CD8-positive, alpha-beta memory T cell (primary cell): ENCODE measurements around the gene NES. TPM values are rescaled to one million over a fixed set of nuclear protein-coding genes. Genes with fewer than 3 reads are reported as not detected.

Experiments used
- CTCF ChIA-PET: fragments of 350-600 bp; sonication (Branson Sonifier 250); formaldehyde crosslinking; loops from one replicate; lab custom pipeline; 2021; ENCODE audit warnings: antibody characterized with exemption; lab: Charles Lee
- POLR2A ChIA-PET: fragments of 350-600 bp; sonication (Branson Sonifier 250); formaldehyde crosslinking; loops from one replicate; lab custom pipeline; 2021; ENCODE audit warnings: antibody characterized with exemption; lab: Charles Lee
- DNase-seq, 5 donors: peaks; one replicate each; pipeline versions ENCODE4 v3.0.0 to v3.0.0-alpha.2; 2020 to 2022; ENCODE audit warnings: mixed read lengths in 1 of 5
- H3K27ac ChIP-seq: one replicate; pipeline ENCODE4 v1.7.0; 2013; ENCODE audit warnings: low read depth, mild to moderate bottlenecking, low read length, moderate library complexity
- H3K27me3 ChIP-seq: 2 replicates; pipeline ENCODE4 v1.7.0; 2013; ENCODE audit warnings: low read length, mild to moderate bottlenecking; ENCODE audit not compliant: insufficient read depth, poor library complexity, severe bottlenecking
- H3K36me3 ChIP-seq: 2 replicates; pipeline ENCODE4 v1.7.0; 2013; ENCODE audit warnings: mild to moderate bottlenecking, low read length, moderate library complexity; ENCODE audit not compliant: insufficient read depth
- H3K4me1 ChIP-seq: 2 replicates; pipeline ENCODE4 v1.7.0; 2013; ENCODE audit warnings: mild to moderate bottlenecking, low read length, moderate library complexity; ENCODE audit not compliant: insufficient read depth
- H3K4me3 ChIP-seq: 2 replicates; pipeline ENCODE4 v1.7.0; 2013; ENCODE audit warnings: mild to moderate bottlenecking, low read length
- H3K9me3 ChIP-seq: 2 replicates; pipeline ENCODE4 v1.7.0; 2013; ENCODE audit warnings: mild to moderate bottlenecking, low read length
- H3K27ac Mint-ChIP-seq, 8 donors: one replicate each; pipeline ENCODE4 v1.8.0; 2020 to 2021; ENCODE audit warnings: mixed read lengths in 8 of 8, mild to moderate bottlenecking in 6 of 8, inconsistent platforms in 3 of 8, moderate library complexity in 3 of 8
- H3K27me3 Mint-ChIP-seq, 2 donors: one replicate each; pipeline ENCODE4 v1.8.0; 2020 to 2021; ENCODE audit warnings: mixed read lengths in 2 of 2, mild to moderate bottlenecking in 1 of 2, moderate library complexity in 1 of 2
- H3K36me3 Mint-ChIP-seq, 3 donors: one replicate each; pipeline ENCODE4 v1.8.0; 2020 to 2021; ENCODE audit warnings: mixed read lengths in 3 of 3, inconsistent platforms in 1 of 3, mild to moderate bottlenecking in 1 of 3
- H3K4me1 Mint-ChIP-seq, 3 donors: one replicate each; pipeline ENCODE4 v1.8.0; 2020 to 2021; ENCODE audit warnings: mixed read lengths in 3 of 3, inconsistent platforms in 1 of 3, mild to moderate bottlenecking in 1 of 3
- H3K4me3 Mint-ChIP-seq, 7 donors: one replicate each; pipeline ENCODE4 v1.8.0; 2020 to 2021; ENCODE audit warnings: mixed read lengths in 7 of 7, mild to moderate bottlenecking in 6 of 7, moderate library complexity in 4 of 7, inconsistent platforms in 2 of 7
- H3K9me3 Mint-ChIP-seq, 5 donors: one replicate each; pipeline ENCODE4 v1.8.0; 2020 to 2022; ENCODE audit warnings: mixed read lengths in 5 of 5, mild to moderate bottlenecking in 3 of 5, moderate library complexity in 2 of 5, inconsistent platforms in 1 of 5
- polyA plus RNA-seq: library from polyadenylated mRNA; unstranded; fragments of 300-500 nt; fragmentation: Illumina TruSeq; gene quantifications from one replicate; pipeline ENCODE4 v1.2.3, GENCODE V29; 2021
- total RNA-seq, 2 experiments: library from RNA; stranded (reverse); gene quantifications; one replicate each; pipeline ENCODE4 v1.2.3, GENCODE V29; 2021

Gene NES
- total and polyA plus RNA-seq, 3 experiments from 2014 or later: not detected

DNA sequence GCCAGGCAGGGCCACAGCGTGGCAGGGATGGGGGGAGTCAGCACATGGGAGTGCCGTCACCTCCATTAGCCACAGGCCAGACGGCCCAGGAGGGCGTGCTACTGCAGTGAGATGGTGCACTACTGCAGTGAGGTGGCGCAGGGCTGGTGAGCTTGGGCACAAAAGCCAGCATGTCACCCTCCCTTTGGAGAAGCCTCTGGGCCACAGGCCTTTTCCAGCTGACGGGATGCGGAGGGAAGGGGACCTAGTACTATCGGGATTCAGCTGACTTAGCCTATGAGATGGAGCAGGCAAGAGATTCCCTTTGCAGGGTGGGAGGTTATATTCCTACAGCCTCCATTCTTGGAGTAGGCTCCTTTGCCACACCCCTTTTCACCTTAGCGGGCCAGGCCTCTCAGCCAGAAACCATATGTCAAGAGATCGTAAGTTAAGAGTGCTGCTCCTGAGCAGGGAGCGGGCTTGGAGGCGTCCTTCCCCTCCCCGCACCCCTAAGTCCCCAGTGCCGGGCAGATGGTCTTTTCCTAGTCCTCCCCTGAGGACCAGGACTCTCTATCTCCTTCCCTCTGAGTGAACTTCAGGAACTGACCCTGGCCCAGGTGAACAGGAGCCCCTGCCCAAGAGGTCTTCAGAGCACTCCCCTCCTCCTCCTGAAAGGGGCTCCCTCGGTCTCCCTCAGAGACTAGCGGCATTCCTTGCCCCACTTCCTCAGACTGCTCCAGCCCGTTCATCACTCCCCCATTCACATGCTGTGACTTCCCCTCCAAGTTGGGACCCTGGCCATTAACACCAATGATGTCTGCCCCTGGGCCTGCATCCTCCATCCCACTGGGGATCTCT, 8.2 kb downstream of the NES start:
- Histone ChIP-seq H3K36me3 (no peaks in the 10 kb centered on the region), H3K4me3 (no peak overlapping the region), H3K9me3 (no peaks in the 10 kb centered on the region), H3K27me3 (peaks cover 2% of the 10 kb centered on the region), H3K27ac (no peak overlapping the region), H3K4me1 (no peaks in the 10 kb centered on the region)
- DNase-seq: no peak
- Mint-ChIP-seq H3K36me3 (peaks cover 0 to 2% (median 0%) of the 10 kb centered on the region in 3 donors), H3K27me3 (peaks cover 14 to 20% of the 10 kb centered on the region in 2 donors), H3K27ac (peak overlapping the region in 1 of 8 donors; percentile 44), H3K4me3 (no peak overlapping the region), H3K9me3 (no peaks in the 10 kb centered on the region), H3K4me1 (no peaks in the 10 kb centered on the region)
- POLR2A ChIA-PET: no interaction called here
- CTCF ChIA-PET: no interaction called here

DNA sequence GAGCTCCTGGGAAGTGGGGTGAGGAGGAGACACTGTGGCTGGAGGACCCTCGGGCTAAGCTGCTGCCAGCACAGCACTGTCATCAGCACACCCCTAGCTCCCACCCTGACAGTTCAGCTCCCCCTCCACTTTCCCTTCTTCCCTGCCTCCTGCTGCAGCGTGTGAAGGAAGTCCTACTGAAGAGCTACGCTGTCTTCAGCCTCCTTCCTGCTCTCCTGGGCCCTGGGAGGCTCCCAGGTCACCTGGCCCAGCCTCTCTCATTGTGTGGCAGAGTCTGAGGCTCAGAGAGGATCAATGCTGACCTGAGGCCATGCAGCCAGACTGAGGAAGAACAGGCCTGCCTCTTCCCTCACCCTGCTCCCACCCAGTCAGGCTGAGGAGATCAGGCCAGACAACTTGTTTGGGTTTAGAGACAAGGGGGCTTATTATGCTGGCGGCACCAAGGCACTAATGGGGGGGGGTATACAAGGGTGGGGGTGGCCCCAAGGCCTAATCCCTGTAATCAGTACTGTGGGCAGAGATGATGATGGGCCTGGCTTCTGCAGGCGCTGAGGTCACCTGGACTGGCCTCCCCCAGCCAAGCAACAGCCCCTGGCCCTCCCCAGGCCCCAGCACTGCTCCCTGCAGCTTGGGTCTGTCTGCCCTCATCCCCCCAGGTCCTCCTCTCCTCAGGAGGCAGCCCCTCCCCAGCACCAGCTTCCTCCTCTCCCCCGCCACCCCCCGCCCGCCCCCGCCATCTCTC, 9.1 kb downstream of the NES start:
- ChIA-PET CTCF (no interaction called here), POLR2A (no interaction called here)
- peaks cover 0 to 2% (median 0%) of the 10 kb centered on the region in 3 donors for H3K36me3 Mint-ChIP-seq
- Histone ChIP-seq H3K9me3 (no peaks in the 10 kb centered on the region), H3K27ac (no peak overlapping the region), H3K4me3 (no peak overlapping the region), H3K4me1 (no peaks in the 10 kb centered on the region), H3K36me3 (no peaks in the 10 kb centered on the region), H3K27me3 (no peaks in the 10 kb centered on the region)
- H3K27ac Mint-ChIP-seq: no peak overlapping the region
- H3K9me3 Mint-ChIP-seq: no peaks in the 10 kb centered on the region
- no peak for DNase-seq
- H3K4me1 Mint-ChIP-seq: no peaks in the 10 kb centered on the region
- H3K27me3 Mint-ChIP-seq: peaks cover 11 to 12% of the 10 kb centered on the region in 2 donors
- no peak overlapping the region for H3K4me3 Mint-ChIP-seq

- peaks cover 9 to 10% of the 10 kb centered on the region in 2 donors for H3K27me3 Mint-ChIP-seq
- H3K27ac Mint-ChIP-seq: no peak overlapping the region
- no peak overlapping the region for H3K27ac ChIP-seq
- no peaks in the 10 kb centered on the region for H3K9me3 ChIP-seq
- H3K9me3 Mint-ChIP-seq: no peaks in the 10 kb centered on the region
- H3K4me3 ChIP-seq: no peak overlapping the region
- no peaks in the 10 kb centered on the region for H3K36me3 ChIP-seq
- CTCF ChIA-PET: no interaction called here
- no peaks in the 10 kb centered on the region for H3K27me3 ChIP-seq
- H3K4me3 Mint-ChIP-seq: no peak overlapping the region
- H3K4me1 ChIP-seq: no peaks in the 10 kb centered on the region
- POLR2A ChIA-PET: no interaction called here
- peaks cover 0 to 2% (median 0%) of the 10 kb centered on the region in 3 donors for H3K36me3 Mint-ChIP-seq
- no peak for DNase-seq
- H3K4me1 Mint-ChIP-seq: no peaks in the 10 kb centered on the region
These were observed 9.6 kb downstream of the NES start for GRCh38 chr1:156667610-156667967.

GRCh38 chr1:156666862-156667609, 10.2 kb downstream of the NES start:
- POLR2A ChIA-PET: no interaction called here
- H3K27ac ChIP-seq: no peak overlapping the region
- CTCF ChIA-PET: interaction anchor here (1.4 kb wide), 1 partner anchor 59 kb away, joined by 3 read pairs; no protein-coding TSS in a partner anchor

DNA sequence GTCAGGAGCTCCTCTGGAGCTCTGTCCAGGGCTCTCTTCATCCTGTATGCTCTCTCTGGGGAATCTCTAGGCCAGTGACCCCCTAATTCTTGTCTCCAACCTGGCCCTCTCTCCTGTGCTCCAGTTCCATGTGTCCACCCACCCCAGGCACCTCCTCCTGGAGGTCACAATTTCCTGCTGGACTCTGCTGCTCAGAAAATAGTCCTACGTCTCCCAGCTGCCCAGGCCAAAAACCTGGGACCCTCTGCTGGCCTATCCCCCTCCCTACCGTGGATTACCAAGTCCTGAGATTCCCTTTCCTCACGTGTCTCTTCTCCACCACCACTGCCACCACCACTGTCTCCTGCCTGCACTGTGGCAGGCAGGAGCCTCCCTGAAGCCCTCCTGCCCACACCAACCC, 11.7 kb downstream of the NES start:
- H3K36me3 ChIP-seq: no peaks in the 10 kb centered on the region
- DNase-seq: no peak
- Mint-ChIP-seq H3K36me3 (no peaks in the 10 kb centered on the region), H3K4me3 (no peak overlapping the region), H3K27me3 (peaks cover 0 to 3% of the 10 kb centered on the region in 2 donors), H3K4me1 (peaks cover 10 to 17% (median 13%) of the 10 kb centered on the region in 3 donors), H3K9me3 (no peaks in the 10 kb centered on the region), H3K27ac (peak overlapping the region in 1 of 8 donors; percentile 51)
- CTCF ChIA-PET: interaction anchor here (0.7 to 1.7 kb wide), 2 partner anchors 12 to 176 kb away, joined by 3 to 4 read pairs; partner anchors contain the start of gene NES
- no peaks in the 10 kb centered on the region for H3K27me3 ChIP-seq
- POLR2A ChIA-PET: interaction anchor here (0.7 kb wide), 1 partner anchor 33 kb away, joined by 4 read pairs; no protein-coding TSS in a partner anchor
- H3K4me1 ChIP-seq: peaks cover 18% of the 10 kb centered on the region
- no peak overlapping the region for H3K27ac ChIP-seq
- H3K4me3 ChIP-seq: no peak overlapping the region
- H3K9me3 ChIP-seq: no peaks in the 10 kb centered on the region

More at GRCh38 chr1:156666862-156667609, 10.2 kb downstream of the NES start:
- H3K27me3 Mint-ChIP-seq: peaks cover 6 to 10% of the 10 kb centered on the region in 2 donors
- no peaks in the 10 kb centered on the region for H3K9me3 ChIP-seq
- no peak for DNase-seq
- peaks cover 3% of the 10 kb centered on the region for H3K4me1 ChIP-seq
- H3K36me3 Mint-ChIP-seq: peaks cover 0 to 2% (median 0%) of the 10 kb centered on the region in 3 donors
- peak overlapping the region in 1 of 8 donors; percentile 43 for H3K27ac Mint-ChIP-seq
- H3K4me3 ChIP-seq: no peak overlapping the region
- peaks cover 0 to 3% (median 2%) of the 10 kb centered on the region in 3 donors for H3K4me1 Mint-ChIP-seq
- no peak overlapping the region for H3K4me3 Mint-ChIP-seq
- no peaks in the 10 kb centered on the region for H3K36me3 ChIP-seq
- H3K9me3 Mint-ChIP-seq: no peaks in the 10 kb centered on the region
- H3K27me3 ChIP-seq: no peaks in the 10 kb centered on the region

DNA sequence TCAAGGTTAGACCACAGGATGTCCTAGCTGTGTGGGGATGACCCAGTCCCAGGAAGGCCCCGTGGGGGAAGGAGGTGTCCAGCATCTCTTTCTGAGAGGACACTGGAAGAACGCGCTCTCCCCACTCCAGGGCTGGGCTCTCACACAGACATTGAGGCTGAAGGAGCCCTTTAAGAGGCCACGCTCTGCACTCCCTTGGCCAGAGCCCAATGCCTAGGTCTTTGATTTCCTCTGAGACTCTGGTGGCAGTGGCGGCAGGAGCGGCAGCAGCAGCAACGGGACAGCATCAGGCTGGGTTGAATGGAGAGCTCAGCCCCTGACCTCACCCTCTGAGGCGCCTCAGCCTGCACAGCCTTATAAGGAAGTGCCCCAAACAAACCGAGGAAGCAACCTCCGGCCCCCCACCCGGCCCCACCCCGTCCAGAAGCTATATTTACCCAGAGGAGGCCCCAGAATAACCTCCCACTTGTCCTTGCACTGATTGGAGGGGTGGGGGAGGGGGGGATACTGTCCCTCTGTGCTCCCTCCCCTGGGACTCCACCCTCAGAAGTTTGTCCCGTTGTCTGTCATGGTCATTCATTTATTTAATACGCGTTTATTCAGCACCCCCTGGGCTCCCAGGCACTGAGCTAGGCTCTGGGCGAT, 12.3 kb downstream of the NES start:
- POLR2A ChIA-PET: interaction anchor here (0.7 kb wide), 1 partner anchor 34 kb away, joined by 4 read pairs; no protein-coding TSS in a partner anchor

DNA sequence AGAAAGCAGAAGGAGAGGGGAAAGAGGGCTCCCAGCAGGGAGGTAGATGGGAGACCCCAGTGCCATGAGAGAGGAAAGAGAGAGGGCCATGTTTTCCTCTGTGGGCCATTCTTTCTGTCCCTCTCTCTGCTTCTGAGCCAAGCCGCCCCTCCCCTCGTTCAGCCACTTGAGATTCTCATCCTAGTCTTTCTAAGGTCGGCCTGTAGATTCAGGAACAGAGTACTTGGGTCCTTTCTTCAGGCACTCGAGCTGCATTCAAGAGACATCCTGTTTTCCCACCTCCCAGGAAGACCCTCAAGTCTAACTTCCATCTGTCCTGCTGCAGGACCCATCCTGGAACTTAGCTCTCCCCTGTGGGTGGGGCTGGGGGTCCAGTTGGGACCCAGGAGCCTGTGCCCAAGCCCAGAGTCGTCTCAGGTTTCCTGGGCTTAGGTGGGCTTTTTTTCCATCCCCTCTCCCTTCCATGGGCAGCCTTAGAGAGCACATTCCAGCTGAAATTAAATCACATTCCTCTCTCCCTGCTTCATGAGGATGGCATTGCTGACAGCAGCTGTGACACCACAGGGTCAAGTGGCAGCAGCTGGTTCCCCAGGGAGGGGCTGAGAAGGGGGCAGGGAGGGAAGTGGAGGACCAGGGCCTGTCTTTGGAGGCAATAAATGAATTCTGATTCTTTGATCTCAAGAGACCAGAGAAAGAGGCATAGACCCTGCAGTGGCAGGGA, 13.0 kb downstream of the NES start:
- no peak overlapping the region for H3K4me3 ChIP-seq
- DNase-seq: no peak
- no peak overlapping the region for H3K27ac Mint-ChIP-seq
- H3K36me3 ChIP-seq: no peaks in the 10 kb centered on the region
- H3K36me3 Mint-ChIP-seq: no peaks in the 10 kb centered on the region
- H3K9me3 ChIP-seq: no peaks in the 10 kb centered on the region
- no peaks in the 10 kb centered on the region for H3K9me3 Mint-ChIP-seq
- ChIA-PET POLR2A (no interaction called here), CTCF (interaction anchor here (1.1 to 1.7 kb wide), 3 partner anchors 13 to 40 kb away, joined by 3 to 4 read pairs (median 3); partner anchors contain the start of gene NES)
- H3K27me3 Mint-ChIP-seq: peaks cover 0 to 3% of the 10 kb centered on the region in 2 donors
- H3K4me1 Mint-ChIP-seq: peaks cover 24 to 30% (median 25%) of the 10 kb centered on the region in 3 donors
- H3K4me3 Mint-ChIP-seq: no peak overlapping the region
- peak overlapping the region; percentile 20 for H3K27ac ChIP-seq
- peaks cover 30% of the 10 kb centered on the region for H3K4me1 ChIP-seq
- H3K27me3 ChIP-seq: no peaks in the 10 kb centered on the region

More for the DNA sequence above, 12.3 kb downstream of the NES start:
- Mint-ChIP-seq H3K4me3 (no peak overlapping the region), H3K27ac (no peak overlapping the region), H3K27me3 (peaks cover 0 to 3% of the 10 kb centered on the region in 2 donors), H3K9me3 (no peaks in the 10 kb centered on the region), H3K4me1 (peaks cover 17 to 23% (median 19%) of the 10 kb centered on the region in 3 donors), H3K36me3 (no peaks in the 10 kb centered on the region)
- H3K27me3 ChIP-seq: no peaks in the 10 kb centered on the region
- H3K4me1 ChIP-seq: peaks cover 23% of the 10 kb centered on the region
- no peaks in the 10 kb centered on the region for H3K9me3 ChIP-seq
- H3K36me3 ChIP-seq: no peaks in the 10 kb centered on the region
- CTCF ChIA-PET: interaction anchor here (1.1 to 1.7 kb wide), 3 partner anchors 12 to 40 kb away, joined by 3 to 4 read pairs (median 3); partner anchors contain the start of gene NES
- H3K4me3 ChIP-seq: no peak overlapping the region
- no peak for DNase-seq
- H3K27ac ChIP-seq: peak overlapping the region; percentile 20
